K562 (cell line): ENCODE measurements around the gene FRMPD2. TPM values are rescaled to one million over a fixed set of nuclear protein-coding genes. Genes with fewer than 3 reads are reported as not detected.

Source experiments
- CBX1 ChIP-seq: sonication (generic); IDR thresholded peaks from 2 replicates; pipeline ENCODE4 v1.6.1; 2016; ENCODE audit warnings: antibody characterized with exemption, low read depth, mild to moderate bottlenecking
- NFE2L1 ChIP-seq: fragments of 450-650 bp; IDR thresholded peaks from 2 replicates; pipeline ENCODE4 v1.6.1; 2016; ENCODE audit warnings: missing genetic modification characterization, low read depth, mild to moderate bottlenecking, missing compliant biosample characterization, moderate library complexity, borderline replicate concordance
- NUFIP1 ChIP-seq: fragments of 450-650 bp; IDR thresholded peaks from 2 replicates; pipeline ENCODE4 v1.6.1; 2018; ENCODE audit not compliant: partially characterized antibody
- RBM14 ChIP-seq: fragments of 200-400 bp; formaldehyde crosslinking; IDR thresholded peaks from 2 replicates; pipeline ENCODE4 v1.6.1; 2018; ENCODE audit warnings: low read depth, mild to moderate bottlenecking, low read length, moderate library complexity, borderline replicate concordance; ENCODE audit not compliant: insufficient read depth
- SMAD4 ChIP-seq: fragments of 250-450 bp; sonication (Bioruptor Pico); conservative IDR thresholded peaks from 2 replicates; pipeline ENCODE4 v1.8.0; 2021; ENCODE audit warnings: inconsistent platforms, mild to moderate bottlenecking, moderate library complexity
- TEAD1 ChIP-seq, 2 experiments: fragments of 450-650 bp in 1 of 2; sonication (generic) in 1 of 2; formaldehyde crosslinking; IDR thresholded peaks; 2 replicates each; pipeline versions ENCODE4 v1.4.0 to v1.8.0; 2020 to 2022; ENCODE audit warnings: mild to moderate bottlenecking in 2 of 2, missing genetic modification reagents in 1 of 2
- polyA plus RNA-seq, 8 experiments: library from polyadenylated mRNA; depleted of rRNA in 4 of 8; stranded (reverse) in 5 of 8; unstranded in 3 of 8; fragments of >200 nt; fragmentation: Nextera tagmentation in 2 of 8; fragmentation: Illumina TruSeq in 1 of 8; extraction: Ambion mirVana in 2 of 8; extraction: Trizol in 1 of 8; gene quantifications; 2 replicates each; pipeline versions ENCODE4 v1.2.1 to v1.2.3, GENCODE V29; 2011 to 2014; ENCODE audit warnings: inconsistent platforms in 1 of 8, missing spikeins in 1 of 8
- total RNA-seq, 7 experiments: library from RNA; depleted of rRNA in 6 of 7; stranded (reverse); fragments of >200 nt in 6 of 7; fragmentation: Illumina TruSeq in 2 of 7; extraction: Trizol in 2 of 7; gene quantifications; 2 replicates each; pipeline versions ENCODE4 v1.2.1 to v1.2.3, GENCODE V29; 2011 to 2021; ENCODE audit warnings: low replicate concordance in 1 of 7
- TF ChIP-seq, protein P1 (sequence below): fragments of 200-600 bp; sonication (generic); IDR thresholded peaks from one replicate; pipeline ENCODE4 v1.6.1; 2012; ENCODE audit warnings: mild to moderate bottlenecking, low read depth, low read length, inconsistent platforms

The FRMPD2 gene
- total and polyA plus RNA-seq, 9 of the 15 experiments (the other 6 are each of a cell fraction or from before 2014, with no cell fraction given), result 0.12 to 0.95 (median 0.33) TPM

DNA sequence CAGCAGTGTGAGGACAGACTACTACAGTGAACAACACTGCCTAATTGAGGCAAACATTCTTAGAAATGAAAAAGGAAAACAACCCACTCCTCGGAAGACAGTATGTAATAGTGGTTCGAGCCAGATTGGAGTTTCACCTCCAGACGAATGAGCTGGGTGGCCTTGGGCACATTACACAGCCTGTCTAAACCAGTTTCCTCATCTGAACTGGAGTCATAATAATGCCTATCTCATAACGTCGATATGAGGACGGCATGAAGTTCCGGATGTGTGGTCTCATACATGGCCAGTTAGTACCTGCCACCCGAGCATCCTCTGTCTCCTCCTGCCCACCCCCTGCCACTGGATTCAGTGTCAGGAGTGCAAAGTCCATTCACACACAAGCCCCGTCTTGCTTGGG, 15.8 kb upstream of the FRMPD2 start (continued):
- TF ChIP-seq, protein P1, sequence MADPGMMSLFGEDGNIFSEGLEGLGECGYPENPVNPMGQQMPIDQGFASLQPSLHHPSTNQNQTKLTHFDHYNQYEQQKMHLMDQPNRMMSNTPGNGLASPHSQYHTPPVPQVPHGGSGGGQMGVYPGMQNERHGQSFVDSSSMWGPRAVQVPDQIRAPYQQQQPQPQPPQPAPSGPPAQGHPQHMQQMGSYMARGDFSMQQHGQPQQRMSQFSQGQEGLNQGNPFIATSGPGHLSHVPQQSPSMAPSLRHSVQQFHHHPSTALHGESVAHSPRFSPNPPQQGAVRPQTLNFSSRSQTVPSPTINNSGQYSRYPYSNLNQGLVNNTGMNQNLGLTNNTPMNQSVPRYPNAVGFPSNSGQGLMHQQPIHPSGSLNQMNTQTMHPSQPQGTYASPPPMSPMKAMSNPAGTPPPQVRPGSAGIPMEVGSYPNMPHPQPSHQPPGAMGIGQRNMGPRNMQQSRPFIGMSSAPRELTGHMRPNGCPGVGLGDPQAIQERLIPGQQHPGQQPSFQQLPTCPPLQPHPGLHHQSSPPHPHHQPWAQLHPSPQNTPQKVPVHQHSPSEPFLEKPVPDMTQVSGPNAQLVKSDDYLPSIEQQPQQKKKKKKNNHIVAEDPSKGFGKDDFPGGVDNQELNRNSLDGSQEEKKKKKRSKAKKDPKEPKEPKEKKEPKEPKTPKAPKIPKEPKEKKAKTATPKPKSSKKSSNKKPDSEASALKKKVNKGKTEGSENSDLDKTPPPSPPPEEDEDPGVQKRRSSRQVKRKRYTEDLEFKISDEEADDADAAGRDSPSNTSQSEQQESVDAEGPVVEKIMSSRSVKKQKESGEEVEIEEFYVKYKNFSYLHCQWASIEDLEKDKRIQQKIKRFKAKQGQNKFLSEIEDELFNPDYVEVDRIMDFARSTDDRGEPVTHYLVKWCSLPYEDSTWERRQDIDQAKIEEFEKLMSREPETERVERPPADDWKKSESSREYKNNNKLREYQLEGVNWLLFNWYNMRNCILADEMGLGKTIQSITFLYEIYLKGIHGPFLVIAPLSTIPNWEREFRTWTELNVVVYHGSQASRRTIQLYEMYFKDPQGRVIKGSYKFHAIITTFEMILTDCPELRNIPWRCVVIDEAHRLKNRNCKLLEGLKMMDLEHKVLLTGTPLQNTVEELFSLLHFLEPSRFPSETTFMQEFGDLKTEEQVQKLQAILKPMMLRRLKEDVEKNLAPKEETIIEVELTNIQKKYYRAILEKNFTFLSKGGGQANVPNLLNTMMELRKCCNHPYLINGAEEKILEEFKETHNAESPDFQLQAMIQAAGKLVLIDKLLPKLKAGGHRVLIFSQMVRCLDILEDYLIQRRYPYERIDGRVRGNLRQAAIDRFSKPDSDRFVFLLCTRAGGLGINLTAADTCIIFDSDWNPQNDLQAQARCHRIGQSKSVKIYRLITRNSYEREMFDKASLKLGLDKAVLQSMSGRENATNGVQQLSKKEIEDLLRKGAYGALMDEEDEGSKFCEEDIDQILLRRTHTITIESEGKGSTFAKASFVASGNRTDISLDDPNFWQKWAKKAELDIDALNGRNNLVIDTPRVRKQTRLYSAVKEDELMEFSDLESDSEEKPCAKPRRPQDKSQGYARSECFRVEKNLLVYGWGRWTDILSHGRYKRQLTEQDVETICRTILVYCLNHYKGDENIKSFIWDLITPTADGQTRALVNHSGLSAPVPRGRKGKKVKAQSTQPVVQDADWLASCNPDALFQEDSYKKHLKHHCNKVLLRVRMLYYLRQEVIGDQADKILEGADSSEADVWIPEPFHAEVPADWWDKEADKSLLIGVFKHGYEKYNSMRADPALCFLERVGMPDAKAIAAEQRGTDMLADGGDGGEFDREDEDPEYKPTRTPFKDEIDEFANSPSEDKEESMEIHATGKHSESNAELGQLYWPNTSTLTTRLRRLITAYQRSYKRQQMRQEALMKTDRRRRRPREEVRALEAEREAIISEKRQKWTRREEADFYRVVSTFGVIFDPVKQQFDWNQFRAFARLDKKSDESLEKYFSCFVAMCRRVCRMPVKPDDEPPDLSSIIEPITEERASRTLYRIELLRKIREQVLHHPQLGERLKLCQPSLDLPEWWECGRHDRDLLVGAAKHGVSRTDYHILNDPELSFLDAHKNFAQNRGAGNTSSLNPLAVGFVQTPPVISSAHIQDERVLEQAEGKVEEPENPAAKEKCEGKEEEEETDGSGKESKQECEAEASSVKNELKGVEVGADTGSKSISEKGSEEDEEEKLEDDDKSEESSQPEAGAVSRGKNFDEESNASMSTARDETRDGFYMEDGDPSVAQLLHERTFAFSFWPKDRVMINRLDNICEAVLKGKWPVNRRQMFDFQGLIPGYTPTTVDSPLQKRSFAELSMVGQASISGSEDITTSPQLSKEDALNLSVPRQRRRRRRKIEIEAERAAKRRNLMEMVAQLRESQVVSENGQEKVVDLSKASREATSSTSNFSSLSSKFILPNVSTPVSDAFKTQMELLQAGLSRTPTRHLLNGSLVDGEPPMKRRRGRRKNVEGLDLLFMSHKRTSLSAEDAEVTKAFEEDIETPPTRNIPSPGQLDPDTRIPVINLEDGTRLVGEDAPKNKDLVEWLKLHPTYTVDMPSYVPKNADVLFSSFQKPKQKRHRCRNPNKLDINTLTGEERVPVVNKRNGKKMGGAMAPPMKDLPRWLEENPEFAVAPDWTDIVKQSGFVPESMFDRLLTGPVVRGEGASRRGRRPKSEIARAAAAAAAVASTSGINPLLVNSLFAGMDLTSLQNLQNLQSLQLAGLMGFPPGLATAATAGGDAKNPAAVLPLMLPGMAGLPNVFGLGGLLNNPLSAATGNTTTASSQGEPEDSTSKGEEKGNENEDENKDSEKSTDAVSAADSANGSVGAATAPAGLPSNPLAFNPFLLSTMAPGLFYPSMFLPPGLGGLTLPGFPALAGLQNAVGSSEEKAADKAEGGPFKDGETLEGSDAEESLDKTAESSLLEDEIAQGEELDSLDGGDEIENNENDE, result no peak
- TF ChIP-seq TEAD1 (CRISPR knock-in tag; IDR thresholded peaks at IDR 0.05), result 0 out of 4 replicates have a peak, but pooled peaks of 1 of the 2 experiments have one; percentile 21
- TF ChIP-seq RBM14, result no peak
- TF ChIP-seq NFE2L1 (tag), result no peak
- TF ChIP-seq SMAD4, result no peak
- no peak for TF ChIP-seq CBX1
- no peak for TF ChIP-seq NUFIP1
